C1 segment of cervical spinal cord (tissue), 14 donors: ENCODE data around the gene SYT13.

Source experiments
- DNase-seq, 14 donors: peaks; one replicate each; lab custom pipeline; 2025; lab: John Stamatoyannopoulos, UW

SYT13 gene

DNA sequence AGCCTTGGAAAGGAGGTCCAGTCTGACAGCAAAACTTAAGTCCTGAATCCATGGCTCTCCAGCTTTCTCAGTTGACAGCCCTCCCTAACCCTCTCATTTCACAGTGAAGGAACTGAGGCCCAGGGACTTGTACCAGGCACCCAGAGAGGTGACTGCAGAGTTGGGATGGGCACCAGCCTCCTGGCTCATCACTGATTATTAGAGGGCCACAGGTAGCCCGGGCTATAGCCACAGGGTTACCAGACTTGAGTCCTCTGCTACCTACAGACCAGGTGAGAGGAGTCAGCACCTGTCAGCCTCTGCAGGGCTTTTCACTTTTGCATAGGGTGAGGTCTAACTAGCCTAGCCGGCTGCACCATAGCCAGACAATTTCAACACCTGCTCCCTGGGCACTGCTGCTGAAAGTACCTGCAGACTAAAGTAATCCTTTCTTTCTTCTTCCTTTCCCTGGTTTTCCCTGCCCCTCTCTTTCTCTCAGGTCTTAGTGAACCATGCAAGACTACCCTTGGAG lies 37.6 kb downstream of the SYT13 start:
- no peak for DNase-seq

DNA sequence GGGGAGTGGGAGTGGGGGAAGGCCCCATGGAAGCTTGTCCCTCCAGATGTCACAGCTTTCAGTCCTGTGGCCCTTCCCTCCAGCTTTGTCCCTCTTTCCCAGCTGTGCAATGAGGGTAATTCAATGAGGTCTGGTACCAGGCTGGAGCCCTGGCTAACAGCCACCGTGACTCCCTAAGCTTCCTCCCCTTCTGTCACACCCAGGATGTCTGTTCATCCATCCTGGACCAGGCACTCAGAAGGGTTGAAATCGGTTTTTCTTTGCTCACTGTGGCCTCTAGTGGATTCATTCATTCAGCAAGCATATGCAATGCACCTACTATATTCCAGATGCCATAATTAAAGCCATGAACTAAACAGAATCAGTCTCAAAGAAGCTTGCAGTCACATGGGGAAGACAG lies 38.7 kb downstream of the SYT13 start:
- DNase-seq = peak in 1 of 14 donors; percentile 36

DNA sequence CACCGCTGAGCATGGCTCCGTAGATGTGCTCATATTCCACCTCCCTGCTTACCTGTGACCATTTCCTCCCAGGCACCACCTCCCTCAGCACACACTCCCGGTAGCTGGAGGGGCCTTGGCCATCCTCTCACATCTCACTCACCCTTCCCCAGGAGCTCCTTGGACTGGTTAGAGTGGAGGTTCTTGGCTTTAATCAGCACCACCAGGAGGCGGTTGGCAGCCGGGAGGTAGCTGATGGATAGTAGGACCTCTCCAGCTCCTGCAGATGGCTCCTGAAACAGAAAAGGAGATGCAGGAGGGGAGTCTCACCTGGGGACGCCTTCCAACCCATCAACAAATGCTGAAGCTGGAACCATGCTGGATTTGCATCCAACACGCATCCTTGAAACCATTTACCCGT lies 39.9 kb downstream of the SYT13 start:
- DNase-seq = no peak

DNA sequence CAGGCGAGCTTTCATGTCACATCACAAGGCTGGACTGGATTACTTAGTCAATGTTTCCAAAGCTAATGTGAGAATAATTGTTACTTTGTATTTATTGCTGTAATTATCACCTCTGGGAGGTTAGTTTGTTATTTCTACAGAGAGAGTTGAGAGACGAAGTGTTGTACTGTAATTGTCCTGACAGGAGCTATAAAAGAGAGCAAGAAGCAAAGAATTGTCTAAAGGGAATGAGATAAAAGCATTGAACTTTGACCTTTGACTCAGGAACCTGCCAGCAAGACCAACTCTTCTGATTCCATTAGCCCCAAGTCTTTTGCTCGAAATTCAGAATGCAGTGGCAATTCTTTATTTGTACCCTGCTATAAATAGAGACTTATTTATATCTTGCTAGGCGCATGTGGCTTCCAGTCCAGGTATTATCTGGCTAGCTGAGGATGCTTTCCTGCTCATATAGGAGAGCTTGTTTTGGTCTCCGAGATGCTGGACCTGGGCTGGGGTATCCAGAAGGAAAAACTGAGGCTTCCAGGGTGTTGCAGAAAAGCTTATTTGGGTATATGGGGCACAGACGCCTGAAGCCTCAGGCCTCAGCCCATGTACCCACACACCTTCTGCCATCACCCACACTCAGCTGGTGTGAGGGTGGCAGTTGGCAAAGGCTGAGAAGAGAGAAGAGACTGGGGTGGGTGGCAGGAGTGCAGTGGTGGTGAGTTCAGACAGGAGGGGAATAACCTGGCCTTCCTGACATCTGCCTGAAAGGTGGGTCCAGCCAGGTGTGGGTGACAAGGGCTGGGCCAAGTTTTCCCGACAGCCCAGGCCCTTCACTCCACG lies 40.7 kb downstream of the SYT13 start:
- no peak for DNase-seq

DNA sequence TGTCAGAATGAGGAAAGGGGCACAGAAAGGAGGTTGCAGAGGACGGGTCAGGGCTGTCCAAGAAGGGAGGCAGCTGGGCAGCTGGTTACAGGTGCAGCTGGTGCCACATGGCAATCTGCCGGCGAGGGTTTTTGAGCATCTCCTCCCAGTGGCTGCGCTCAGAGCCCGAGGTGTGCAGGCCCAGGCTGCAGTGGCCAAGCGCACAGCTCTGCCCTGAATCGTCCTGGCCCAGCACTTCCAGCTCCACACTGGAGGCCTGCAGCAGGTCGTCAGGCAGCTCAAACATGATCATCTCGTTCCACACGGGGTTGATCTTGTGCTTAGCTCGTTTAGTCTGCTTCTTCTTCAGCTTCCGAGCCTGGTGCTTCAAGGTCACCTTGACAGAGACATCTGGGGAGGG lies 42.2 kb downstream of the SYT13 start:
- no peak for DNase-seq

DNA sequence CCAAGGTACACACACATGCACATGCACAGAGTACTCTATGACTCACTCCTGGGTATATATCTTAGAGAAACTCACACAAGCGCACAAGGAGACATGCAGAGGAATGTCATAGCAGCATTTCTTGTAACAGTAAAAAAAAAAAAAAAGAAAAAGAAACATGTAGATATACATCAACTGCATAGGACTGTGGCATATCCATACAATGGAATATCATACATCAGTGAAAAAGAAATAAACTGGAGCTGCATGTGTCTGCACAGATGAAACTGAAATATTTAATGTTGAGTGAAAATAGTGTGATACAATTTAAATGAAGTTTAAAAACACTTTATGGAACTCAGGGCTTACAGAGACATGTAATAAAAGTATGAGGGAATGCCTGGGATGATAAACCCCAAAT lies 46.4 kb downstream of the SYT13 start:
- DNase-seq = no peak

DNA sequence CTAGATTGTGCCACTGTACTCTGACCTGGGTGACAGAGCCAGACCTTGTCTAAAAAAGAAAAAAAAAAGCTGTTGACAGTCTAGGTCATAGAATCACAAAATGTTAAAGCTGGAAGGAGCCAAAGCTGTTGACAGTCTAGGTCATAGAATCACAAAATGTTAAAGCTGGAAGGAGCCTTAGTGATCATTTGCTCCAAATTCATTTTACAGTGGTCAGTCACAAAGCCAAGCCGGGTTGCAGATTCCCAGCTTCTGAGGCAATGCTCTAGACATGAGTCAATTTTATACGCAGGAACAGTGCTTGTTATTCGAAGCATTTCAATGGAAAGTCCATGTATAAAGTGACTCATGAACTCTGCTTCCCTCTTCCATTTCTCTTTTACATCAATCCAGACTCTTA lies 47.4 kb downstream of the SYT13 start:
- no peak for DNase-seq

DNA sequence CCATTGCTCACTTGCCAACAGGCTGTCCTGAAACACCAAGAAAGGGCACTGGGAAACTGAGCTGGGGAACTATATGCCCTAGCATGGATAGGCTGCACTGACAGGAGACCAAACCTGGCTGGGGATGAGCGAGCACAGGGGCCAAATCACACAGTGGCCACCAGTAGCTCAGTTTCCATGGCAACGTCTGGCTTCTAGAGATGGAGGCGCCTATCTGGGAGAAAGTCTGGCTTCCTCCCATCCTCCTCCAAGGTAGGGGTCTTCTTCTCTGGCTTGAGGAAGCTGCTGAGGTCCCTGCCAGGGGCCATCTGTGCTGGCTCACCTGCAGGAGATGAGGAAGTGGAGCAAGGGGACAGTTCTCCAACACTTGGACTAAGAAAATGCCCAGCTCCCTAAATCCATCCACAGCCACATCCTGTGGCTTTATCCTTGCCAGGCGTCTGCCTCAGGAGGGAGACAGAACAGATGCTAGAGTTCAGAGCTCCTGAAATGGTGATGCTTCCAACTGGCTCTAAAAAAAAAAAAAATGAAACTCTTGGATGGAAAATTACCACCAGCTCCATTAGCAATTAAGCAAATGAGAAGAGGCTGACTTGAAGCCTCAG lies 48.3 kb downstream of the SYT13 start:
- peak in 2 of 14 donors; percentile 49 to 98 for DNase-seq

DNA sequence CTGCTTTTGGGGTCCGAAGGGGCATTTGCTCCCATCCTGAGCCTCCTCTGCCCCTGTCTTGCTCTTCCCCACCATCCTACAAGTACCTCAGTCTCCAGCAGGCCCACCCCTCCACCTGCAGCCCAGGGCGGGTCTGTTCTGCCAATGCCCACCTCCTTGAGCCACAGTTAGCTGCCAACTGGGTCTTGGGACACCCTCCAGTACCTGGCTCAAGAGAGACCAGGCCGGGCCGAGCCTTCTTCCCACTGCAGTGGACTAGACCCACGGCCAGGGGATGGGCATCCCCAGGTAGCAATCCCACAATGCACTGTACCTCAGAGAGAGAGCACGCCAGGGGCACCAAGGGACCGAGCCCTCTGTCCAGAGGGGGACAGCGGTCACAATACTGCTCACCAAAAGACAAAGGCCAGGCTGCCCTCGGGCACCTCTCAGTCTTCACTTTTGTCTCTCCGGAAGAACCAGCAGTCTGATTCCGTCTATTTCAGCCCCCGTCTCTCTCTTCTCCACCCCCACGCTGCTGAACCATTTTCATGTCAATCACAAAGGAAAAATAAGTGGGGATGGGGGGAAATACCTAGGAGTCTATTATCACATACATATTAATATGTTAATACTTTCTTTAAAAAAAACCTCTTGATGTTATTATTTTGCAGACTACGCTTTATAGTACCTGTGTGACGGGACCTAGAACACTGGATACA lies 51.7 kb downstream of the SYT13 start:
- no peak for DNase-seq

DNA sequence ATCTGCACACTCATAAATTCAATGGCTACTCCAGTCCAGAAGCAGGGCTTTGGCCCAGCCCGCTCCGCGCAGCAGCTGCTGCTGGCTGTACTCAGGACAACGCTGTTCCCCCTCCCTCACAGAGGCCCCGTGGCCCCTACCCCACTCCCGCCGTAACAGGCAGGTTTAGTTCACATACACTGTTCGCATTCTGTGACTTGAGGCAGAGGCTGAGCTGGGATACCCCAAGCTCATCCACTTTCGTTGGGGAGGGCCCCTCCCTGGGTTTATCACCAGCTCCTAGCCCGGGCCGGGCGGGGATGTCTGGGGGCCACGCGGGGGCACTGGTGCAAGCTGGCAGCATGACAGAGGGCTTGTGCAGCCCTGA lies 52.4 kb downstream of the SYT13 start:
- no peak for DNase-seq

DNA sequence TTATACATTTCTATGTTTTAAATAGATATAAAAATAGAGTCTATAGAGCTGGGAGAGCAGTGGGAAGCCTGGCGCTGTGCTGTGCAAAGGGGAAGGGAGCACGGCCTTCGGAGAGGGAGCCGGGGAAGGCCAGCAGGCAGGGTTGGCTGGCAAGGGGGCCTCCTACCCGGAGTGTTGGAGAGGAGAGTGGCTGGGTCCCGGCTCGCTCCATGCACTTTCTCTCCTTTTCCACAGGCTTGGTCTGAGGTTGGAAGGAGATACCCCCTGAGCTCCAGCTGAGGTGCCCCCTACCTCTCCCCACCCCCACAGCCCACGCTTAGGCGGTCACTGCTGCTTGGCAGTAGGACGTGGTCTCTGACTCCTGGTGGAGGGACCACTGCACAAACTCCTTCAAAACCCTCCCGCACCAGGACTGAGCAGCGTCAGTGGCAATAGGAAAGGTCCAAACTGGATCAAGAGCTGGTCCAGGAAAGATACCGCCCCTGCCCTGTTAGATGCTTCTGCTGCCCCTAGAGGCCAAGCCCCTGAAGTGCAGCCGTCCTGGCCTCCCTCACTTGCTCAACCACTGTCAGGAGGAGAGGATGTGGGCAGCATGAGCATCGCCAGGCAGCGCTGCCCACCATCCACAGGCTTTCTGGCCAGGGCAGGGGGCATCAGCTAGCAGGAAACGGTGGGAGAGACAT lies 52.9 kb downstream of the SYT13 start:
- DNase-seq = peak in 5 of 14 donors; percentile 3 to 70 (median 12)

DNA sequence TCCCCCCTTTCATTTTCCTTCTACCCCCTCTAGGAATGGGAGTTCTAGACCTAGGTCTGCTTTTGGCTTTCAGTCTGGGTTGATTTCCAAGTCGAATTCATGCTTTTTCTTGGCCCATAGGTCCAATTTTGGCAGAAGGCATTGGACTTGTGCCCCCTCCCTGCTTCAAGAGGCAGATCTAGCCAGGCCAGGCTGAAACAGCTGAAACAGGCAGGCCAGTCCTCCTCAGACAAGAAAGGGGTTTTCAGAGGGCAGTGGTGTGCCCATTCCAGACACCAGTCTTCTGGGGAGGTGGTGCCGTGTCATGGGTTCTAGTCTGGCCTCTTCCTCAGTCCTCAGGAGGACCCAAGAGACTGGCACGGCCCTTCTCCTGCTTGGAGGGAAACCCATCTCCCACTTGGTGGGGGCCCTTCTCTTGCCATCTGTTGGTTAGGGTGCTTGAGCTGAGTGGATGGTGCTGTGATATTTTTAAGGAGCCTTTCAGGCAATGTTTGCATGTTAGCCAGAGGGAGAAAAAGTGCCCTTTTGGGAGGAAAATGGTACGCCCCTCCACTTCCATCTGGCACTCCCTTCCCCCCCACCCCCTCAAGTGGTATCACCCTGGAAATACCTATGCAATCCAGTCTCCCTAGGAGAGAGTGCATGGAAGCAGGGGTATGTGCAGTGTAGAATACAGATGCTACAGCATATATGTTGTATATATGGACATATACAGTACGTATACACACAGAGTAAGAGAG lies 53.6 kb downstream of the SYT13 start:
- peak in 1 of 14 donors; percentile 74 for DNase-seq

DNA sequence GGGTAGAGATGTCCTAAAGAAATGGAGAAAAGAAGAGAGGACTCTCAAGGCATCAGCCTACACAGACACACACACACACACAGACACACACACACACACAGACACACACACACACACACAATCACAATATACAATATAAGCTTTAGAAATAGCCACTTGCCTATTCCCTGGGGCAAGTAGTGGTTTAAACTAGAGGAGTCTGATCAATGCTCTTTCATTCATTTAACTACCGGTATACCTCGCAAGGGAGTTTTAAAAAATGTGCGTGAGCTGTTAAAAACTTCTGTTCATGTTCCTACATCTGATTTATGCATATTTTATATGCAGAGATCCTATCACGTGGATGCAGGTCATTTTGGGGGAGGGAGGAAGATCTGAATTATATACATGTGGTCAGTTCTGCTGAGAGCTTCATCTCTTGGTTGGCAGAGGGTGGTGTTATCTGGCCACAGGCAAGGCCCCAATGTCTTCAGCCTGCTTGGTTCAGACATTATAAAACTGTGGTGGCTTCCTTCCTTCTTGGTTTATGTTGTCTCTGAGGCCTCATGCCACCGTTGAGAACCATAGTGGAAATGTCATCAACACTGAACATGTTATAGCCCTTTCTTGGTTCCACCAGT lies 56.6 kb downstream of the SYT13 start:
- DNase-seq = no peak

DNA sequence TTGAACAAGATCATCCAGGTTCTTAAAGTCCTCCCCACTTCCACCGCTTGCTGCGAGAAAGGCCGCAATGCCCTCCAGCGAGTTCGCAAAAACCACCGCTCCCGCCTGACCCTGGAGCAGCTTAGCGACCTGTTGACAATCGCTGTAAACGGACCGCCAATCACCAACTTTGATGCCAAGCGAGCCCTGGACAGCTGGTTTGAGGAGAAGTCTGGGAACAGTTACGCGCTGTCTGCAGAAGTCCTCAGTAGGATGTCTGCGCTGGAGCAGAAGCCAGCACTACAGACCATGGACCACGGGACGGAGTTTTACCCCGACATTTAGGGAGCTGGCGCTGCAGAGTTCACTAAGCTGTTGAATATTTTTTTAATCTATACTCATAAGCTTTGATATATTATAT lies 58.3 kb downstream of the SYT13 start:
- no peak for DNase-seq

DNA sequence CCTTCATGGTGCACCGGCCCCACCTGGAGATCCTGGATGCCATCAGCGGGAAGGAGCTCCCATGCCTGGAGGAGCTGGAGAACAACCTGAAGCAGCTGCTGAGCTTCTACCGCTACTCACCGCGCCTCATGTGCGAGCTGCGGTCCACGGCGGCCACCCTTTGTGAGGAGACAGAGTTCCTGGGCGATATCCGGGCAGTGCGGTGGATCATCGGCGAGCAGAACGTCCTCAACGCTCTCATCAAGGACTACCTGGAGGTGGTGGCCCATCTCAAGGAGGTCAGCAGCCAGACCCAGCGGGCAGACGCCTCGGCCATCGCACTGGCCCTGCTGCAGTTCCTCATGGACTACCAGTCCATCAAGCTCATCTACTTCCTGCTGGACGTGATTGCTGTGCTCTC lies 59.2 kb downstream of the SYT13 start:
- DNase-seq = no peak

DNA sequence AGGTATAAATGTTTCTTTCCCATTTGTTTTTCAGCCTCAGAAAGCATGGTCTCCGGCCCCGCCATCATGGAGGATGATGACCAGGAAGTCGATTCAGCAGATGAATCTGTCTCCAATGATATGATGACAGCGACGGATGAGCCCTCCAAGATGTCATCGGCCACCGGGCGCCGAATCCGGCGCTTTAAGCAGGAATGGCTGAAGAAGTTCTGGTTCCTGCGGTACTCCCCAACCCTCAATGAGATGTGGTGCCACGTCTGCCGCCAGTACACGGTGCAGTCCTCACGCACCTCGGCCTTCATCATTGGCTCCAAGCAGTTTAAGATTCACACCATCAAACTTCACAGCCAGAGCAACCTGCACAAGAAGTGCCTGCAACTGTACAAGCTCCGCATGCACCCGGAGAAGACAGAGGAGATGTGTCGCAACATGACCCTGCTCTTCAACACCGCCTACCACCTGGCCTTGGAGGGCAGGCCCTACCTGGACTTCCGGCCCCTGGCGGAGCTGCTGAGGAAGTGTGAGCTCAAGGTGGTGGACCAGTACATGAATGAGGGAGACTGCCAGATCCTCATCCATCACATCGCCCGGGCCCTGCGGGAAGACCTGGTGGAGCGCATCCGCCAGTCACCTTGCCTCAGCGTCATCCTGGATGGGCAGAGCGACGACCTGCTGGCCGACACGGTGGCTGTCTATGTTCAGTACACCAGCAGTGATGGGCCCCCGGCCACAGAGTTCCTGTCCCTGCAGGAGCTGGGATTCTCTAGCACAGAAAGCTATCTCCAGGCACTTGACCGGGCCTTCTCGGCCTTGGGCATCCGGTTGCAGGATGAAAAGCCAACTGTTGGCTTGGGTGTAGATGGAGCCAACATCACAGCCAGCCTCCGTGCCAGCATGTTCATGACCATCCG lies 59.9 kb downstream of the SYT13 start:
- DNase-seq = no peak

DNA sequence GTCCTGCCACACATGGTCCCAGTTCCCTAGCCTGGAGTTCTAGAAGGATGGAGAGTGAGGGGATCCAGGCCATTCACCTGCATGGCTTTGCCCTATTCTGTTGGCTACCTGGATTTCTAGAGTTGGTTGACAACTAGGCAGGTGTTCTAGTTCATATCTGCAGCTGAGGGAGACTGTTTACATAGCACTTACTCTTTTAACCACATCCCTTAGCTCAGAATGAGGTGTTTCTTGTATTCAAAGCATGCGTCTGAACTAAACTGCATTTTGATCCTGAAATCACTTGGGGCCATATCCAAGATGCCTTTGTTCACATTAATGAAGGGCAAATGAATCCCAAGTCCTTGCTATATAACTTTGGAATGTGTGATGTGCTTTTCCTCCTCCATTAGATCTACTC lies 60.9 kb downstream of the SYT13 start:
- no peak for DNase-seq

DNA sequence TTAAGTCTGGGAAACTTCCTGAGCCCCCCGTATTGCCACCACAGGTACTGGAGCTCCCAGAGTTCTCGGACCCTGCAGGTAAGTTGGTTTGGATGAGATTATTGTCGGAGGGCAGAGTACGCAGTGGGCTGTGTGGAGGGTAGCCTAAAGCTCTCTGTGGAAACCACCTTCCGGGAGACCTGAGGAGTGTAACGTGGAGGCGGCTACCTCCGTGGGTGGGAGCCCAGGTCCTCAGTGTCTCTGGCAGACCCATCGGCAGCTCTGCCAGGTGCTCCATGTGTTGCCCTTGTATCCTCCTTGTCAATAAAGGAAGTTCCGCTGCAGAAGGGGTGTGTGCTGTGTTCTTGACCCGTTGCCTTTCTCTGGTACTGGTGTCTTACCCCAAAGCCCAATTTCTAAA lies 61.4 kb downstream of the SYT13 start:
- DNase-seq = no peak

DNA sequence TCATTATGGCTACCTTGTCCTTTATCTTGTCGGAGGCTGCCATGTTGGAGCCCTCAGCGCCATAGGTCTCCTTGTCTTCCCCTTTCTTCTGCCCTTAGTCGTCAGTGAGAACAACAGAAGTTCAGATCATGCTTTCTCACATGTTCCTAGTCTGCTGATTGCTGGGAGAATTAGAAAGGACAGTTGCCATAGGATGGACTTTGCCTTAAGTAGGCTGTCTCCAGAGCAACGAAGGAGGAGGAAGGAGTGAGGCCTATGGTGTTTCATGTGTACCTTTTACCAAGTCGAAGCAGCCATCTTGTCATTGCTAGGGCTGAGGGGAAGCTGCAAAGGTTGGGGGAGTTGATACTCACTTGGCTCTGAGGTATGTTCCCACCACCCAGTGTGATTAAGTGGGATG lies 62.6 kb downstream of the SYT13 start:
- DNase-seq = no peak

DNA sequence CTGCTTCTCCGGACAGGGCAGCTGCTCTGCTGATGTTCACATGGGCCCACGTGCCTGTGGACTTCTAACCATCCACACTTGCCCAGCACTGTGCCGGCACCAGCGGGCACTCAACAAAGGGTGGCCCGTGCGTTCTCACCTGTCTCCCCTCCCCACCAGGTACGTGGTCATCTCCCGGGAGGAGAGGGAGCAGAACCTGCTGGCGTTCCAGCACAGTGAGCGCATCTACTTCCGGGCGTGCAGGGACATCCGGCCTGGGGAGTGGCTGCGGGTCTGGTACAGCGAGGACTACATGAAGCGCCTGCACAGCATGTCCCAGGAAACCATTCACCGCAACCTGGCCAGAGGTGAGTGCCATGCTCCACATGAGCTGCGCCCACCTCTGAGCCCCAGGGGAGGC lies 66.7 kb downstream of the SYT13 start:
- no peak for DNase-seq
